Femur (tissue), 1 donor: Measurements from ENCODE around the gene NEK11.
"Not testable (repeated sequence)": the region's sequence is repeated elsewhere in the genome, so short reads cannot be mapped to it uniquely, and the experiment has no call there.

Source experiments
- DNase-seq: peaks from one replicate; pipeline ENCODE4 v3.0.0-alpha.2; 2017

The NEK11 gene

DNA sequence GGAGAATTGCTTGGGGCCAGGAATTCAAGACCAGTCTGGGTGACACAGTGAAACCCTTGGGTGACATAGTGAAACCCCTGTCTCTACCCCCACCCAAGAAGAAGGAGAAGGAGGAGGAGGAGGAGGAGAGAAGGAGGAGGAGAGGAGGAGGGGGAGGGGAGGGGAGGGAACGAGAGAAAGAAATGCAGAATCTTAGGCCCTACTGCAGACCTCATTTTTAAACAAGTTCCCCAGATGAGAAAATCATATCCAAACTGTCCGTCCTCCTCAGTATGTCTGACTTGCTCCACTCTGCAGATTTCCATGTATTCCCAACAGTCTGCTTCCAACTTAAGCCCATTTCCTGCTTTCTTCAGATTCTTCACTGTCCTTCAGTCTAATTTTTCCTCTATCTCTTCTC is 291.0 kb downstream of the NEK11 start:
- no peak for DNase-seq

DNA sequence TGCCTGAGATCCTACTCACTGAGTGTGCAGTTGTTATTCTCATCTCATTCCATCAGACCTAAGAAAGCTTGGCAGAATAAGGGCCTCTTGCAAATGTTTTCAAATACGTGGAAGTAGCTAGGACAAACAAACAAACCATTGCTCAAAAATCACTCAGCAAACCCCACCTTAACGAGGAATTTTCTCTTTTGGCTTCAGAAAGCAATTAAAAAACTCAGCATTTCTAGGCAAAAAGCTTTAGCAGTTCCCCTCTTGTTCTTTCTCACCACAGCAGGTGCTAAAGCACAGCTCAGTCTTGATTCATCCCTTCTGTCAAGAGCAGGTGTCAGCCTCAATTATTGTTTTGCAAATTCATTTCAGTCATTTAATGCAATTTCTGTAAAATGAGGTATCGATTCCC is 296.3 kb downstream of the NEK11 start:
- DNase-seq: no peak

DNA sequence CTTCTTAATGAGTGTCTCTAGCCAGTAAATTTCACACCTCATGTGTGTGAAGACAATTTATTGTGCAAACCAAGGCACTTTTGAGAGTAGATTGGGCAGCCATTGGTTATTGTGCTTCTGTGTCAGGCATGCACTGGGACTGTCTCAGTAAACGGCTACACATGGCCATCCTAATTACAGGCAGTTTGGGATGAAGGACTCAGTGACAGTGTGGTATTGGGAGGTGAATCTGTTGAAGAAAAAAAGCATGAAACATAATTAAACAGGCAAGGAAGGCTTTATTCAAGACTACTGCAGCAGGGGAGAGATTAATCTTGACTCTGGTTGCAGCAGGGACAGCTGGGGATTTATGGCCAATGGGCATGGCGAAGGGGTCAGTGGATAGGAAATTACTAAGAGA is 297.1 kb downstream of the NEK11 start:
- DNase-seq: no peak

DNA sequence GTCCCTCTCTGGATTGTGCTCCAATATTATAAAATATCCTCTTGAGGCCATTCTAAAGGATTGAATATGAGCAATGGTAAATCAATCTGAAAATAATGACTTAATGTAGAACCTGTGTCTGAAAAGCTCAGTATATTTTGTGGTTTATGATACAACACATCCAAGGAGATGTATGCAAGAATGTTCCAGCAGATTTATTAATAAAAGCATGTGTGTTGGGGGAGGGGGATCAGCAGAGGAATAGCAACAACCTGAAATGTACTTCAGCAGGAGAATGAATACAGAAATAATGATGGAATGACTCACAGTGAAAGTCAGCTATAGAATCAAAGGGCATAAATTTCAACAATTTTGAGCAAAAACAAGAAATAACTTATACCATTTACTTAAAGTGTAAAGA is 298.2 kb downstream of the NEK11 start:
- no peak for DNase-seq

DNA sequence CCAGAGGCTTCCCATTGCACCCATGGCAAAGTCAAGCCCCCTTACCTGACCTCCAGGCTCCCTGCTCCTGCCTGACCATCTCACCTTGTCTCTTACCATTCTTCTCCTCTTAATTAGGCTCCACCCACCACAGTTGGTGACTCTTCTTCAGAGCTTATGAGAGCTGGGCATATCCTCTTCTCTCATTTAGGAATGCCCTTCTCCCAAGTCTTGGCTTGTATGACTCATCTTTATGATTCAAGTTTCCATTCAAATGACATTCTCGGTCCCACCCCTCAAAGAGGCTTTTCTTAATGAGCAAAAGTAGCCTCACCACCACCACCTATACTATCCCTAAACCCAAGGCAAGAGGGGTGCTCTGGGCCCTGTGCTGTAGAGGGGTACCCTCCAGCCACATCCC is 299.6 kb downstream of the NEK11 start:
- DNase-seq: no peak

DNA sequence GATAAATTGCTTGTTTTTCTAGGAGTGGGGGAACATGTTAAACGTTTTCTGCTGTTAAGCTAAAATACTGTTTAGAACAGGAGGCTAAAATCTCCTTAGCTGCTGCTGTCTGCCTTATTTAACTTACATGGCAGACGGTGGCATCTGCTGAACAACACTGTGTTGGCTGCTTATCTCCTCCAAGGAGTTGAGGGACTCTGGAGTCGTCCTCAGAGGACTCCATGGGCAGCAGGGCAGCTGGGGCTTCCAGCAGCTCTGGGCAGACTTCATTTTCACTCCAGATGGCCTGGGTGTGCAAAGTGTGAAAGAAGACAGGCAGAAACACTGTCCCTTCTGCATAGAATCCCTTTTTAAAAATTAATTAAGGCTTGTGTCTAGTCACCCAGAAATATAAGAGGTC is 302.0 kb downstream of the NEK11 start:
- no peak for DNase-seq

DNA sequence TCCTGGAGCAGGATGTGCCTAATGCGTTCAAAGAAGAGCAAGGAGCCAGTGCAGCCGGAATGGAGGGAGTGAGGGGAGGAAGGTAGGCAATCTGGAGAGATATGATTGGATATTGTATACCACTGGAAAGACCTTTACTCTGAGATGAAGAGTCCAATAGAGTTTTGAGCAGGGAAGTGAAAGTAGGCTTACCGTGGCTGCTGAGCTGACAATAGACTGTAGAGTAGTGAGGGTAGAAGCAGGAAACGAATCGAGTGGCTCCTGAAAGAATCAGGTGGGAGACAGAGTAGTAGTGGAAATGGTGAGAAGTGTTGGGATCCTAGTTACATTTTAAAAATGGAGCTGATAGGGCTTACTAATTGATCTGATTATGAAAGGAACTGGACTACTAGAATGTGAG is 303.1 kb downstream of the NEK11 start:
- DNase-seq: no peak

DNA sequence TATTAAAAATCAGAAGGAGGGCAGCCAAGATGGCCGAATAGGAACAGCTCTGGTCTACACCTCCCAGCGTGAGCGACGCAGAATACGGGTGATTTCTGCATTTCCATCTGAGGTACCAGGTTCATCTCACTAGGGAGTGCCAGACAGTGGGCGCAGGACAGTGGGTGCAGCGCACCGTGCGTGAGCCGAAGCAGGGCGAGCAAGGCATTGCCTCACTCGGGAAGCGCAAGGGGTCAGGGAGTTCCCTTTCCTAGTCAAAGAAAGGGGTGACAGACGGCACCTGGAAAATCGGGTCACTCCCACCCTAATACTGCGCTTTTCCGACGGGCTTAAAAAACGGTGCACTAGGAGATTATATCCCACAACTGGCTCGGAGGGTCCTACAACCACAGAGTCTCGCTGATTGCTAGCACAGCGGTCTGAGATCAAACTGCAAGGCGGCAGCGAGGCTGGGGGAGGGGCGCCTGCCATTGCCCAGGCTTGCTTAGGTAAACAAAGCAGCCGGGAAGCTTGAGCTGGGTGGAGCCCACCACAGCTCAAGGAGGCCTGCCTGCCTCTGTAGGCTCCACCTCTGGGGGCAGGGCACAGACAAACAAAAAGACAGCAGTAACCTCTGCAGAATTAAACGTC is 304.9 kb downstream of the NEK11 start:
- DNase-seq: not testable (repeated sequence)

DNA sequence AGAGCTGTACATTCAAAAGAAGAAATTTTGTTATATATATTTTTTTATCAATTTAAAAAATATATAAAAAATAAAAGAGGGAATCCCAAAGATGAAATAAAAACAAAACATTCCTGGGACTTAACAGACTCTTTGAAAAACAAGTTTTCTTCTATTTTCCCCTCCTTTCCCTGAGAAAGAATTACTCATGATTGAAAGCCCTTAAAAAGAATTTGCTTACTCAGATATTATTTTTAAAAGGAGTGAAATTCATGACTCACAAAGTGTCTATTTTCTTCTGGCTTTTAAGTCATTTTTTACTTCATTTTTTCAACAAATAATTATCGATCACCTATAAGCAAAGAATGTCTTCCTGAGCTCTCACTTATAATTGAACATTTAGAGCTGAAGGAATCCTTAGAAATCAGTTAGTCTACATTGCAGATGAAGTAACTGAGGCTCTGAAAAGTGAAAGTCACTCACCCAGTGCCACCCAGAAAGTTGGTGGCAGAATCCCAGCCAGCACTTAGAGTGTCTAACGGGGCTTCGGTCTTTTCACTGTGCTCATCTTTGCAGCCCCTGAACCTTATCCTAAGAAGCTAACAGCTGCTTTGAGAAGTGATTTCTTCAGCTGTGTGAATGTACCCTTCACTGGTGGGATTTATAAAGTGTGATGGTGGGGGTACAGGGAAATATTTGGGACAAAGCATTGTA is 312.4 kb downstream of the NEK11 start:
- no peak for DNase-seq

DNA sequence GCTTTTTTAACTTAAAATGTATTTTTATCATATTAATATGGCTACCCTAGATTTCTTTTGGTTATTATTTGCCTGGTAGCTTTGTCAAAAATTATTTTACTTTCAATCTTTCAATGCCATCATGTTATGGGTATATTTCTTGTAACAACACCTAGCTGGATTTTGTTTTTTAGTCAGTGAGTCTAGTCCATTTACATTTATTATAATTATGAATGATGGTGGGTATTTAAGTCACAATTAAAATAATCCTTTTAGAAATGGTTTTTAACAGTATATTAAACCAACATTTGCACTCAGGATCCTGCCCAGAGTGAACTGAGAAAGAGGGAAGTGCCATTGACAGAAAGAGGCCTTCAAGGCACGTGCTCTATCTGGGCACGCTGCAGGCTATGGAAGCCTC is 315.1 kb downstream of the NEK11 start:
- no peak for DNase-seq

DNA sequence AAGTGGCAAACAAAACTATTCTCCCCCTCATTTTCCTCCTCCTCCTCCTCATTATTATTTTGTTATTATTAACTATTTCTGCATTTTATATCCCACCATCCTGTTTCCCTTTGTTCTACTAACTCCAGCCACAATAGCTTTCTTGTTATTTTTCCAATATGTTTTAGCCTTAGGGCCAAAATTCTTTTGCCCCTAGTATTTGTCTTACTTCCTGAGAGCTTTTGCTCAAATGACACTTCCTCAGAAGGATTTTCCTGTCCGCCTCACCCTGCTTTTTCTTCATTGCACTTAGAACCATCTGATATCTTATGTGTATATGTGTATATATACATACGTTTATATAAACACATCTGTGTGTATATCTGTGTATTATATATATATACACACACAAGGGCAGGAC is 322.2 kb downstream of the NEK11 start:
- no peak for DNase-seq

DNA sequence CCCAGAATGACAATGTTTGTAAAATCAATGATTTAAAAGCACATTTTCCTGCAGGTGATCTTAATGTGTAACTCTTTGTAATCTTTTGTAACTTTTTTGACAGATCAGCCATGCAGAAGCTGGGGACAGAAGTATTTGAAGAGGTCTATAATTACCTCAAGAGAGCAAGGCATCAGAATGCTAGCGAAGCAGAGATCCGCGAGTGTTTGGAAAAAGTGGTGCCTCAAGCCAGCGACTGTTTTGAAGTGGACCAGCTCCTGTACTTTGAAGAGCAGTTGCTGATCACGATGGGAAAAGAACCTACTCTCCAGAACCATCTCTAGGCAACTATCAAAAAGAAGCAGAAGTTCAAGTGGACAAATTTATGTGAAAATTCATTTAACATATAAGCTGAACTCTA is 322.8 kb downstream of the NEK11 start:
- no peak for DNase-seq

DNA sequence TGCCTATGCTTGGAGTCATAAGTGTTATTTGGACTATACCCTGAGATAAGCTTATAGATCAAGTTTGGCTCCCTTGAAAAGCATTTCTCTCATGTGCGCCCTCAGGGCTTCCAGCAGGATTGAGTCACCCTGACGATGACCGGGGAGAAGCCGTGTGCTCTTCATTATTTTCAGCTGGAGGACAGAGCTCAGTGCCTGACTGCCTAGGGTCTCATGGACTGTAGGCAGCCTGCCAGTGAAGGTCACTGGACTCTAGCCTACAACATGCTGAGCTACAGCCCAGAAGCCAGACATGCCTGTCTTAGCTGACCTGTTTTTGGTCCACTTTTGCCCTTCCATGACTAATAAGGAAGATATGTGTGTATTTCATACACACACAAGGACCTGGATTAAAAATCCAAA is 323.3 kb downstream of the NEK11 start:
- DNase-seq: no peak

DNA sequence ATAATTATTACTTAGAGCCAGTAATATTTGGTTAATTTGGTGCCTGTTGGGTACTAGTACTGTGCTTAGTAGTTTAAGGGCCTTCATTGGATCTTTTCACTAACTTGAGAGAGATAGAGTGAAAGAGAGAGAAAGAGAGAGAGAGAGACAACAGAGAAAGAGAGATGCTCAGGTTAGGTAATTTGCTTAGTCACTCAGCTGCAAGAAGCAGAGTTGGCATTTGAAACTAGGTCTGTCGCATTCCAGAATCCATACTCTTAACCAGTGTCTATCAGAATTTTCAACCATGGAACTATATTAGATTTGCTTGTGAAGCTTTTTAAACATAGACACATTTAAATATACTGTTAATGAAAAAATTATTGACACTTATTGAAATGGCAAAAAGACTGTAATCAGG is 323.8 kb downstream of the NEK11 start:
- DNase-seq: no peak

DNA sequence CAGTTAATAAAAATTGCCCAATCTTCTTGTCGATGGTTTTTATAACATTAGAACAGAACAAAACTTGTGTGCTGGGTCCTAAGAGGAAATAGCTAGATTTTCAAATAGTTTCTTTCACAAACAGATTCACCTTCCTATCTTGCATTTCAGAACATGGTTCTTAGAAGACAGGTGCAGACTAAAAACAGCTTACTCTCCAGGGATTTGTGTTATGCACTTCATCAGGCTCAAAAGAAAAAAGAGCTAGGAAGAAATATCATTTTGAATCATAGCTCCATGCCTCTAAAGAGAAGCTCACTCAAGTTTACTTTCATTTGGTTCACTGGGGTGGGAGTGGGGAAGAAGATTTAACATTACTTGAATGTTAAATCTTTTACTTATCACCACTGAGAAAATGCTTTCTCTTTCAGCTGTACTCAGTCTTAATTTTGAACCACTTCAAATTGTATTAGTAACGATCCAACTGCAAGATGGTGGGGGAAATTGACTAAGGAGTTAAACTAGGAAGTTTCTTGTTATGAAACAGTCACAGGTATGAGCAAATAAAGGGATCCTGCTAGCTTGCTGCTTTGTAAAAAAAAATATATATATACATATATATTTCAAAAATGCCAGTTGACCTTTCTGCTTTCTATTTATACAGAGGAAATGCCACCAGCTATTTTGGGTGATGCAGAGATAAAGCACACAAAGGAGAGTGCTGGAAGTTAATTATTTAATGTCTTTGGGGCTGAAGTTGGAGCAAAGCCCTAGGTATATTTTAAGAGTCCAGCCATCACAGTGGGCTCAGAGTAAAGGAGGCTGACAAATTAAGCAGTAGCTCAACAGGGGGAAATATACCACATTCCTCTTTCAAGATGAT is 326.6 kb downstream of the NEK11 start:
- DNase-seq: no peak

DNA sequence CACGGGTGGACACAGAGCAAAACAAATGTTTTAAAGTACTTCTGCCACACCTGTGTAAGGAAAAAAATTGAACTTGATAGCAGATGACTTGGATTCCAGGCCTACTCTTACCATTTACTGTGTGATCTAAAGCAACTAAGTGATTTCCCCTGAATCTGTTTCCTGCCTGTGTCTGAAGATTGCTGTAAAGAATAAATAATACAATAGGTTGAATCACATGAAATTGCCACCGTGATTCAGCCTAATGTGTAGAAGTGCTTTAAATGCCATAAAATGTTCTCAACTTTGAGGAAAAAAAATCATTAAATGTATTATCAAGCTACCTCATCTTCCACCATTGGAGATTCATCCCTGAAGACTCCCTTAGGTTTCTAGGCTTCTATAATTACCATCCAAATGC is 327.3 kb downstream of the NEK11 start:
- DNase-seq: no peak

DNA sequence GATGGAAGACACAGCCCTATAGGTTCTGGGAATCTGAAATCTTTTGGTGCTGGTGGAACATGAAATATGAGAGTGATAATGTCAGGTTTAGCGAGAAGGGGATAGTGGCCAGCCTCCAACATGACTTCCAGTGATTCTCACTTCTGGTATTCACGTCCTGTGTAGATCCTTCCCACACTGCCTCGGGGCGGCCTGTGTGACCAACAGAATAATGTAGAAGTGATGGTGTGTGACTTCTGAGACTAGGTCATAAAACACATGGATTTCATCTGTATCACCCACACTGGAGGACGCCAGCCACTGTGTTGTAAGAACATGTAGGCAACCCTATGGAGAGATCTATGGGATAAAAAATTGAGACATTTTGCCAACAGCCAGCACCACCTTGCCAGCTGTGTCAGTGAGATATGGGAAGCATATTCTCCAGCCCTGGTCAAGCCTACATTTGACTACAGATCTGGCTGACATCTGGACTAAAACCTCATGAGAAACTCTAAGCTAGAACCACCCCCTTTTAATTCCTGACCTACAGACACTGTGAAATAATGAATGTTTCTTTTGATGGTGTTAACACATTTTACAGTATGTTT is 329.4 kb downstream of the NEK11 start:
- no peak for DNase-seq

DNA sequence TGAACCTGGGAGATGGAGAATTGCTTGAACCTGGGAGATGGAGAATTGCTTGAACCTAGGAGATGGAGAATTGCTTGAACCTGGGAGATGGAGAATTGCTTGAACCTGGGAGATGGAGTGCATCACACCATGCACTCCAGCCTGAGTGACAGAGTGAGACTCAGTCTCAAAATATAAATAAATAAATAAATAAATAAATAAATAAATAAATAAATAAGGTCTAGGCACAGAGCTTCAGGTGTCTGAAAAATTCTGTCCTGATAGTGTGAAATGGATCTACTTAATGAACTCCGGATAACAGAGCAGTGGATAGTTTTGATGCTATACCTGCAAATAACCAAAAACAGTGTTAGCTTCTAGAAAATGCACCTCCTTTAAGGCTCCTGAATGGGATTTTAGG is 330.6 kb downstream of the NEK11 start:
- DNase-seq: no peak

DNA sequence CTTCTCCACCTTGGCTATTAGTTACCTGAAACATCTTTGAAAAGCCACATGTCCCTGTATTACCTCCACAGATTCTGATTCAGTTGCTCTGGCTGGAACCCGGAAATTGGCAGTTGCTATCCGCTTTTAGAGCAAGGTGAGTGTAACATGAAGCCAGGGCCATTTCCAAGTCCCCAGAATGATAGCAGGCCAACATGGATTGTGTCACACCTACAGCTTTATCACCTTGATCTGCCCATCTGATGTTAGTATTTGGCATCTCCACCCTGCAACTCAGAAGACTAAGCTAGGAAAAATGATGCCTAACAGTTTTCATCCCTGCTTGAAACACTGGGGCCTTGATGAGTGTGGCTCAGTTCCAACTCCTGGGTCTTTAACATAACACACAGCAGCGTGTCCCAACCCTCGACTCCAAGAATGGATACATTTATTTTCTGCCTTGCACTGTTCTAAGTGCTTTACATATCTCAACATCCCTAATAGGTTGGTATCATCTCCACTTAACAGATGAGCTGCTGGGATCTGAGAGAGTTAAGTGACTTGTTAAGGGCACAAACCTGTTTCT is 333.6 kb downstream of the NEK11 start:
- no peak for DNase-seq

DNA sequence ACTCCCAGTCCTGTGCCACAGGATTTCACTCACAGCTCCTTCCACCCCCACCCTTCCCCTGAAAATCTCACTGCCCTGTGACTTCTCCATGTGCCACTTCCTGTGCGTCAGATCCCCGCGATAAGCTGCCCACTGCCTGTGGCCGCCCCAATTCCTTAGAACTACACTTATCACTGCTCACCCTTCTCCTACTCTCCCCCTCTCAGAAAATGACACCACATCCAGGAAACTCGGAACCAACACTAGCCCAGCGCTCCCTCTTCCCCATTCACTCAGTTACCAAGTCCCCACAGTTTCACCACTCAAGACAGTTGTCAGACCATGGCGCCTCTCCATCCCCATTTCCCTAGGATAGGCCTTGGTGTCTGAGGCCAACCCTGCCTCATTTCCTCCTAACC is 334.4 kb downstream of the NEK11 start:
- DNase-seq: not testable (repeated sequence)

DNA sequence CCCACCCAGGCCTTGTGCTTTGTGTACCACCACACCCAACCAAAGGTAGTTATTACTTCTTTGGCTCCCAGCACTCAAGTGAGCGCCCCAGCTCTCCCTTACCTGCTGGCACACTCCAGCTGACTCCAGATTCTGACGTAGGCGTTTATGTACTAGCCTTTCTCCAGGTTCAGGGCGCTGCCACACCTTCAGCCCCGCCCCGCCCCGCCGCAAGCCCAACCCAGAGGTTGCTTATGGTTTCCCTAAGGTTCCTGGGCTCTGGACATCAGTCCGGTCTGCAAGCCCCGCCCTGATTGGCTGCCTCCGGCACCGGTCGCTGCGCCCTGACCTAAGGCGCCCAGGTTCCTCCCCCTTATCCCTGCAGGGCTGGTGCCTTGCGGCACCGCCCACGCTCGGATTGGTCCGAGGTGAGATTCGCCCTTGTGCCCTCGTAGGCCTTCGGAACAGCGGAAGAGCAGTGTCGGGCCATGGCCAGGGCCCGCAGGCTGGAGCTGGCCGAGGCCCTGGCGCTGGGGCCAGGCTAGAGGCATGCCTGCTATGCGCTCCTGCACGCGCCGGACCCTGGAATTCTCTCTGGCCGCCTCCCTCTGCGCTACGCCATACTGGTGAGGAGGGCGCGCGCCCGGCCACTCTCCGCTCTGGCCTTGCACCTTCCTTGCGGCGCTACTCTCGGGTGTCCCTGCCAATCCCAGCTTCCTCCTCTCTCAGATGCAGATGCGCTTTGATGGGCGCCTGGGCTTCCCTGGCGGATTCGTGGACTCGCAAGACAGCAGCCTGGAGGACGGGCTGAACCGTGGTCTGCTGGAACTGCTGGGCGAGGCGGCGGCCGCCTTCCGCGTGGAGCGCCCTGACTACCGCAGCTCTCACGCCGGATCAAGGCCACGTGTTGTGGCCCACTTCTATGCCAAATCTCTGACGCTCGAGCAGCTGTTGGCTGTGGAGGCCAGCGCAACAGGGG is 335.1 kb downstream of the NEK11 start:
- peak; percentile 62 for DNase-seq

DNA sequence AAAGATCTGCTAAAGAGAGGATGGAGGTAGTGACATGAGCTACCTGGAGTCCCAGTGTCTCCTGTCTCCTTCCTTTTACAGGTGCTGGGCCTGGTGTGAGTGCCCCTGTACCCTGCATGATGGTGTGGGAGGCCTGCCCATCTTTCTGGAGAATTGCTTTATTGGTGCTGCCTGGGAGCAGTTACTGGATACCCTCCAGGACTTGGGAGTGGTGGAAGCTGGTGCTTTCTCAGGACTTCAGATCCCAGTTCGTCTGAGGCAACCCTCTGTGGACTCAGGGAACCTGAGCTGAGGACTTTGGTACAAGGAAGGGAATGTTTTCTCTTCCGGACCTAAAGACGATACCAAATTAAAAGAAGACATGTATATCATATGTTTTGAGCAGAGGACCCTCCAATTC is 336.6 kb downstream of the NEK11 start:
- DNase-seq: no peak
